ENCODE results near the gene SHCBP1.

SHCBP1 gene

GRCh38 chr16:46613352-46613751, 7.8 kb downstream of the SHCBP1 start:
- DNase-seq: no peak

DNA sequence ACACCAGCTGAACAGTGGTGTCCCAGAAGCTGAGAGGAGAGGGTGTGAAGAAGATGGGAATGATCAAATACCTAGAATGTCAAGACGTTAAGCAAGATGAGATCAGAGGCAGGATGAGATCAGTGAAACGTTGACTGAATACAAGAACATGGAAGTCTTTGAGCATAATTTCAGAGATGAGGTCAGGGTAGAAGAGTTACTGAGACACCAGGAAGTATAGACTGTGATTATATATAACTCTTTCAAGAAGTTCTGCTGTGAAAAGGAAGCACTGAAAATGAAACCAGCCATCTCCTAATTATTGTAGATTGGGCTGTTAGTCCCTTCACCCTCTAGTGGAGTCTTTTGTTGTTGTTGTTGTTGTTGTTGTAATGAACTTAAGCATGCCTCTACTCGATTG, 9.1 kb downstream of the SHCBP1 start:
- DNase-seq: peak; percentile 13 to 39 (median 34)

GRCh38 chr16:46607529-46607928, 13.7 kb downstream of the SHCBP1 start:
- DNase-seq: peak; percentile 30 to 75 (median 64)

- DNase-seq: no peak
These were observed 14.9 kb downstream of the SHCBP1 start for GRCh38 chr16:46606231-46606630.

- no peak for DNase-seq
These were observed 29.9 kb downstream of the SHCBP1 start for GRCh38 chr16:46591257-46591656.

GRCh38 chr16:46586011-46586577, 35.1 kb downstream of the SHCBP1 start:
- no peak for DNase-seq

GRCh38 chr16:46583036-46583435, 38.1 kb downstream of the SHCBP1 start:
- no peak for DNase-seq

DNA sequence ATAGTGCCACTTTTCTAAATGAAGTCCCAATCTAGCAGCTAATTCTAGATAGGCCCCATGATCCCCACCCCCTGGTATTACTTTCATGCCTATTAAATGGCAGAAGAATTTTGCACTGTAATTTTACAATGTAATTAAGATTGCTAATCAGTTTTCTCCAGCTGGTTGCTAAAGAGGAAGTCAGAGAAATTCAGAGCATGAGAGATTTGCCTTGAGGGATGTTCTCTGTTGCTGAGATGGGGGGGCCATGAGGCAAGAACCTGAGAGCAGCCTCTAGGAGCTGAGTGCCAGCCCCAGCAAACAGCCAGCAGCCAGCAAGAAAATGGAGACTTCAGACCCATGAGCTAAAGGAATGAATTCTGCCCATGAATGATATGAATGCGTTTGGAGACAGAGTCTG, 38.9 kb downstream of the SHCBP1 start:
- no peak for DNase-seq

DNA sequence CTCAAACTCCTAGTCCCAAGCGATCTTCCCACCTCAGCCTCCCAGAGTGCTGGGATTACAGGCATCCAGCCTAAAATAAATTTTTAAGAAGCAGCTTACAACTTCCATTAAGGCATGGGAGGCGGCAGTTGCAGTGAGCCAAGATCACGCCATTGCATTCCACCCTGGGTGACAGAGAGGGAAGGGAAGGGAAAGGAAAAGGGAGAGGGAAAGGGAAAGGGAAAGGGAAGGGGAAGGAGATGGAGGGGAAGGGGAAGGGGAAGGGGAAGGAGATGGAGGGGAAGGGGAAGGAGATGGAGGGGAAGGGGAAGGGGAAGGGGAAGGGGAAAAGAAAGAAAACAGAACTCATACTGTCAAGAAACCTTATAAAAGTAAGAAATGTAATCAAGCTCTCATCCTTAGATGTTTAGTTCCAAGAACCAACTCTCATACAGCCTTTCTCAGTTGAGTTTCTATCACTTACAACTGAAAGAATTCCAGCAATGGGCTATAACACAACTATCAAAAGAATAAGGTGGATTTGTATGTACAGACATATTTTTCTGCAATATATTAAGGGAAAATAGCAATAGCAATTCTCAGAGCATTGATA, 43.1 kb downstream of the SHCBP1 start:
- no peak for DNase-seq

DNA sequence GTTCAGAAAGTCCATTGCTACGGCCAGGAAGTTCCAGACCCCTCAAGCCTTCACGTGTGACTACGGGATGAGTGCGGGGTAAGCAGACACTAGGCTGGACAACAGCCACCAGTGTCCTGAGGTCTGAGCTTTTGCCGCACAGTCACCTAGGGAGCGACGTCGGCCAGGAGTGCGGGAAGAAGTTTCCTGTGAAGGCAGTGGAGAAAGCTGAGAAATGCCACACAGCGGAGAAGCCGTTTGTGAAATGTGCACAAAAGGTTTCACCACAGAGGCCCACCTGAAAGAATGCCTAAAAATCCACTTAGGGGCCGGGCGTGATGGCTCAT, 47.4 kb downstream of the SHCBP1 start:
- no peak for DNase-seq

- DNase-seq: peak; percentile 56 to 64 (median 62)
These were observed 48.0 kb downstream of the SHCBP1 start for GRCh38 chr16:46573008-46573833.

DNA sequence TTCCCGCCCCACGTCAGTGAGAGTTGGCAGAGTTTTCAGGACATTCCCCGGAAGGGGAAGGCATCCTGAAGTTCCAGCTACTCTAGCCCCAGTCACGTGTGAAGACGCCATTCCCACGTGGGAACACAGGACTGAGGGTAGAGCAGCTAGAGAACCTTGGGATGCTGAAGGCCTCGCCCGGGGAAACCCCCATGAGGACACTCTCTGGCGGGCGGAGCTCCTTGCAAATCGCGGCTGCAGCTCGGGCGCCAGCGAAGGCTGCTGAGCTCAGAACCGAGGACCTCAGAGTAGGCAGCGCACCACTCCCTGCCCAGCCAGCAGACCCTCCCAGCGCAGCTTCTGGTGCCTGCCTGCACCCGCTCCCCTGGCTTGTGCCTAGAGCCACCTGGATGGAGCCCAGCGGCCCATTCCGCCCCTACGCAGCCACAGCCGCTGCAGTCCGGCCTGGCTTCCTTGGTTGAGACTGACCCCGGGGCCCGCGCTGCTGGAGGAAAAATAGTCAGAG, 51.9 kb downstream of the SHCBP1 start:
- peak in 1 of 3 donors; percentile 6 for DNase-seq

- DNase-seq: peak in 1 of 3 donors; percentile 15
These were observed 52.5 kb downstream of the SHCBP1 start for GRCh38 chr16:46568472-46569230.

- DNase-seq: no peak
These were observed 58.2 kb downstream of the SHCBP1 start for GRCh38 chr16:46562979-46563378.

- no peak for DNase-seq
These were observed 63.2 kb downstream of the SHCBP1 start for GRCh38 chr16:46558018-46558417.

- no peak for DNase-seq
These were observed 65.2 kb downstream of the SHCBP1 start for GRCh38 chr16:46555951-46556350.

DNA sequence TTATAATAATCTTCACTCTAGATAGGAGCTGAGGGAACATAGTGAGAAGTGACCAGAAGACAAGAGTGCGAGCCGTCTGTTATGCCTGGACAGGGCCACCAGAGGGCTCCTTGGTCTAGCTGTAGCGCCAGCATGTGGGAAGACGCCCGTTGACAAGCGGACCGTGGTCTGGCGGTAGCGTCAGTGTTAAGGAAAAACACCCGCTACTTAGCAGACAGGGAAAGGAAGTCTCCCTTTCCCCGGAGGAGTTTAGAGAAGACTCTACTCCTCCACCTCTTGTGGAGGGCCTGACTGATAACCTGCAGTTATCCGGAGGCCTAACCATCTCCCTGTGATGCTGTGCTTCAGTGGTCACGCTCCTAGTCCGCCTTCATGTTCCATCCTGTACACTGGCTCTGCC, 66.7 kb downstream of the SHCBP1 start:
- peak; percentile 75 to 80 (median 78) for DNase-seq

DNA sequence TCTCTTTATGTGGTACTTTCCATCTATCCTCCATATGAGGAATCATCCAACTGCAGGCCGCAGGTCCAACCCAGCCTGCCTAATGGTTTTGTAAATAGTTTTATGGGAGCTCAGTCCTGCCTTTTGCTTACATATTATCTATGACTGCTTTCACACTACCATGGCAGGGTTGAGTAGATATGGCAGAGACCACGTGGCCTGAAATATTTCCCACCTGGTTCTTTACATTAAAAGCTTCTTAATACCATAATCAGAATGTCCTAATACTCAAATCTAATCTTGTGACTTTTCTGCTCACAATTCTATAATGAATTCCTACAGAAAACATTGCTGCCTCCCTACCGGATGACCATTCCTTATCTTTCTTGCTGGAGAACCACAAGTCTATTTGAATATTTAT, 71.7 kb downstream of the SHCBP1 start:
- no peak for DNase-seq
